T-helper 2 cell treated with Interferon-gamma antibody and Interleukin-4, amounts not matched to agents 5 μg/mL and 100 μg/mL, for 36 hours (primary cell): ENCODE measurements around the gene FAM236B.
"Not testable (repeated sequence)": the region's sequence is repeated elsewhere in the genome, so short reads cannot be mapped to it uniquely, and the experiment has no call there.

ENCODE experiments used
- DNase-seq: peaks from one replicate; pipeline ENCODE4 v3.0.0; 2021; ENCODE audit warnings: low spot score
- H3K27ac Mint-ChIP-seq: one replicate; pipeline ENCODE4 v1.8.0; 2021; ENCODE audit warnings: mild to moderate bottlenecking, mixed read lengths
- H3K27me3 Mint-ChIP-seq: one replicate; pipeline ENCODE4 v1.8.0; 2021; ENCODE audit warnings: low read depth, mixed read lengths
- H3K36me3 Mint-ChIP-seq: one replicate; pipeline ENCODE4 v1.8.0; 2021; ENCODE audit warnings: low read depth, mixed read lengths
- H3K4me1 Mint-ChIP-seq: one replicate; pipeline ENCODE4 v1.8.0; 2021; ENCODE audit warnings: low read depth, mixed read lengths
- H3K4me3 Mint-ChIP-seq: one replicate; pipeline ENCODE4 v1.8.0; 2022; ENCODE audit warnings: mild to moderate bottlenecking, moderate library complexity, mixed read lengths
- H3K9me3 Mint-ChIP-seq: one replicate; pipeline ENCODE4 v1.8.0; 2021; ENCODE audit warnings: mixed read lengths

Gene FAM236B

DNA sequence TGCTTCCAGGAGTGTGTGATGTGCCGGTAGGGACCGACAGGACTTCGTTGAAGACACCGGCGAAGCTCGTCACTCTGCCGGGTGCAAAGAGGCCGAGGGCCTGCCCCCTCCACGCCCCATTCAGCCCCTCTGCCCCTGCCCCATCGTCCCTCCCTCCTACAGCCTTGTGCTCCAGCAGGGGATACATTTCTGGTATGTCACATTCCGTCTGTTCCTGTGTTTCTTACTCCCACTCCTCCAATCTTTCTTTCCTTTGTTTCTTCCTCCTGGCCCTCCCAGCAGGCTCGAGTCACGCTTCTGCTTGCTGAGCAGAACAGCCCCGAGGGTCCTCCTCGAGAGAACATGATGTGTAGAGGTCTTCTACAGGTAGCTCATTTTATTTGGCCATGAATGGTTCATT lies at the start of gene FAM236B:
FAM236B (minus strand) TSS at position 101 of the 400 bp plus-strand sequence; CDS start at position 1, 100 bp downstream.
- not testable (repeated sequence) for H3K36me3 Mint-ChIP-seq, H3K4me3 Mint-ChIP-seq, H3K4me1 Mint-ChIP-seq

DNA sequence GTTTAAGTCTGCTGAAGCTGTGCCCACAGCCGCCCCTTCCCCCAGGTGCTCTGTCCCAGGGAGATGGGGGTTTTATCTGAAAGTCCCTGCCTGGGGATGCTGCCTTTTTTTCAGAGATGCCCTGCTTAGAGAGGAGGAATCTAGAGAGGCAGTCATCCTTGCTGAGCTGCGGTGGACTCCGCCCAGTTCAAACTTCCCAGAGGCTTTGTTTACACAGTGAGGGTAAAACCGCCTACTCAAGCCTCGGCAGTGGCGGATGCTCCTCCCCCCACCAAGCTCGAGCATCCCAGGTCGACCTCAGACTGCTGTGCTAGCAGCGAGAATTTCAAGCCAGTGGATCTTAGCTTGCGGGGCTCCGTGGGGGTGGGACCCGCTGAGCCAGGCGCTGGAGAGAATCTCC lies 48.2 kb upstream of the FAM236B start:
- not testable (repeated sequence) for H3K36me3 Mint-ChIP-seq, H3K9me3 Mint-ChIP-seq, H3K4me3 Mint-ChIP-seq, H3K27ac Mint-ChIP-seq, H3K4me1 Mint-ChIP-seq, DNase-seq, H3K27me3 Mint-ChIP-seq

More for the DNA sequence above, at the start of gene FAM236B:
- not testable (repeated sequence) for H3K27ac Mint-ChIP-seq, H3K9me3 Mint-ChIP-seq, DNase-seq, H3K27me3 Mint-ChIP-seq

DNA sequence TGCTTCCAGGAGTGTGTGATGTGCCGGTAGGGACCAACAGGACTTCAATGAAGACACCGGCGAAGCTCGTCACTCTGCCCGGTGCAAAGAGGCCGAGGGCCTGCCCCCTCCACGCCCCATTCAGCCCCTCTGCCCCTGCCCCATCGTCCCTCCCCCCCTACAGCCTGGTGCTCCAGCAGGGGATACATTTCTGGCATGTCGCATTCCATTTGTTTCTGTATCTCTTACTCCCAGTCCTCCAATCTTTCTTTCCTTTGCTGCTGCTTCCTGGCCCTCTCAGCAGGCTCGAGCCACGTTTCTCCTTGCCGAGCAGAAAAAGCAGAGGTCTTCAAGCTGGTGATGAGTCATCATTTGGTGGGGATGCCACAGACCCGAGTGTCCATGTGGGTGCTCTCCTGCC lies 25.6 kb upstream of the FAM236B start, which contains the start of gene FAM236D:
FAM236D (minus strand) TSS at position 101 of the 400 bp plus-strand sequence; CDS start at position 1, 100 bp downstream.
- H3K36me3 Mint-ChIP-seq, H3K9me3 Mint-ChIP-seq, H3K27me3 Mint-ChIP-seq, DNase-seq, H3K4me3 Mint-ChIP-seq, H3K27ac Mint-ChIP-seq, H3K4me1 Mint-ChIP-seq: not testable (repeated sequence)

DNA sequence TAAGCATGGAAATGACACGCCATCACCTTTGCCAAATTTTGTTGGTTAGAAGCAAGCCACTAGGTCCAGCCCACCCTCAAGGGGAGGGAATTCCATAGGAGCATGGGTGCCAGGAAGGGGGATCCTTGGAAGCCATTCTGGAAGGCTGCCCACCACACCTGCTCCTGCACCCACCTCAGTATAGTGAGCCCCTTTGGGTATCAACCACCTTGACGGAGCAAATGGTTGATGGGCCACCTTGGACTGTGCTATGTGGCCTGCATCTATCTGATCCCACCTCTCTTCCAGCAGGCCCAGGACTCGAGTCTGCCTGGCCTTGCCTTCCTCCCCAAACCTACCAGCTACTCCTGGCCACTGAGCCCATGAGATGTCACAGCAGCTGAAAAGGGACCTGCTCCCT lies 7.9 kb upstream of the FAM236B start:
- not testable (repeated sequence) for H3K4me1 Mint-ChIP-seq, H3K4me3 Mint-ChIP-seq, H3K9me3 Mint-ChIP-seq, H3K27me3 Mint-ChIP-seq, H3K27ac Mint-ChIP-seq, DNase-seq, H3K36me3 Mint-ChIP-seq

DNA sequence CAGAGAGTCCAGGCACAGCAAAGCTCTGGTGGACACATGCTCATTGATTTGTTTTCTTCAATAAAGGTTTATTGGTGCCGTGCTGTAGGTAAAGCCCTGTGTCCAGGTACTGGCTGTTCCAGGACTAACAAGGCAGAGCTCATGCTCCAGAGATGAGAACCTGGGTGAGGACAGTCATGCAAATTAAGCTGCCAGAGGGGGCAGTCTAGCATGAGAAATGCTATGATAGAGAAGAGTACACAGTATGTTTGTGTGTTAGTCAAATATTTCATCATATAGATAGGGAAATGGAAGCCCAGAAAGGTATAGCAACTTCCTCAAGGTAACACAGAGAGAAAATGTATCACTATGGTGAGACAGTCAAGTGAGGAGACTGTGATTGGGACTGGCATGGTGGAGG lies 5.7 kb upstream of the FAM236B start:
- not testable (repeated sequence) for H3K27me3 Mint-ChIP-seq, DNase-seq, H3K4me3 Mint-ChIP-seq, H3K27ac Mint-ChIP-seq, H3K9me3 Mint-ChIP-seq, H3K4me1 Mint-ChIP-seq, H3K36me3 Mint-ChIP-seq

DNA sequence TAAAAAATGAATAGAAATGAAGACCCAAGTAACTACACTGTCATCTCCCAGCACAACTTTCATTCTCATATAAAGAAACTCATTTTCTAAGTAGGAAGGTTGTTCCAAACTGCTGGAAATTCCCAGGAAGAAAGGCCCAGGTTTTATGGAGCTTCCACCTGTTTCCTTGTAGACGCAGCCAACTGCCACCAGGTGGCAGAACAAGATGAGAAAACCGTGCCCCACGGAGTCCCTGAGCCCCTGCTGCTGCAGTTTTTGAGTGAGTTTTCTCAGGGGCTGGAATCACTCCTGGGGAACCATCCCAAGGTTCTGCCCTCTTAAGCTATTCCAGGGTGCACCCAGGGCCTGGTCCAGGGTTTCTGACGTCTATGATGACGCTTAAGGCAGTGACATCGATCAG lies 1.5 kb upstream of the FAM236B start:
- H3K9me3 Mint-ChIP-seq, DNase-seq, H3K36me3 Mint-ChIP-seq, H3K4me3 Mint-ChIP-seq, H3K4me1 Mint-ChIP-seq, H3K27me3 Mint-ChIP-seq, H3K27ac Mint-ChIP-seq: not testable (repeated sequence)

DNA sequence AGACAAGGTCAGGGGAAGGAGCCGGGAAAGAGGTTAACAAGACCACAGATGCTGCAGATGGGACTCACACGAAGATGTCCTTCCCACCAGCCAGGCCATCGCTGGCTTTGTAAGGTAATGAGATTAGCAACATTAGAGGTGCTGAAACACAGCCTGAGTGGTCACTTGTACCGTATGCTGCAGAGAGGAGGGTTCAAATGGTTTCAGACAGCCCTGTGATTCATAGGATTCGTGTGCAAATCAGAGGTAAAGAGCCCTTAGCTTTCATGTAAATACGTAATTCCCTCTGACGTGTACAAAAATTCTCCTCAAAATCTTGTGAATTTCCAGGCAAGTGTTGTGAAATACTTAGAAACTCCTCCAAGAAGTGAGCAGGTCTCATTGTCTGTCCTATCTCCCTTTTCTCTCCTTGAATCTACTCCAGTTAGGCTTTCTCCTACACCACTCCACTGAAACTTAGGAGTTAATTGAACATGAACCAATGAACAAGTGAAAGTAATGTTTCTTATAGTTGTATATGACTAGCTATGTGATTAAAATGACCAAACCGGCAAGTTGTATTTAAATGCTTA lies 991 bp upstream of the FAM236B start:
- not testable (repeated sequence) for H3K9me3 Mint-ChIP-seq, DNase-seq, H3K4me3 Mint-ChIP-seq, H3K36me3 Mint-ChIP-seq, H3K27me3 Mint-ChIP-seq, H3K4me1 Mint-ChIP-seq, H3K27ac Mint-ChIP-seq

DNA sequence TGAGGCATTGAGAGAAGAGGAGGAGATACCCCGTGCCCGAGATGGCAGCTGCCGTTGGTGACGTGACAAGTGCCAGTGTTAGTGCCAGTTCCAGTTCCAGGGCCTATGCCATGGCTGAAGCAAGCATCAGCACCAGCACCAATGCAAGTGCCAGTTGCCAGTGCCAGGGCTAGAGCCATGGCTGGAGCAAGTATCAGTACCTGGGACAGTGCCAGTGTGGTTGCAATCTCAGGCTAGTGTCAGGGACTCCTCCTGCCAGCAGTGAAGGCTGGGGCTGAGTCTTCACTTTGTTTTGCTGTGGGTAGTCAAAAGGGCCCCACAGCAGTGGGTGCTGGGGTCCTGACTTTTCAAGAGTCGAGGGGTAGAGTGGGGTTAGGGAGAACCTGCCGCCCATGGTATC lies 4.3 kb downstream of the FAM236B start:
- H3K36me3 Mint-ChIP-seq, H3K9me3 Mint-ChIP-seq: not testable (repeated sequence)

DNA sequence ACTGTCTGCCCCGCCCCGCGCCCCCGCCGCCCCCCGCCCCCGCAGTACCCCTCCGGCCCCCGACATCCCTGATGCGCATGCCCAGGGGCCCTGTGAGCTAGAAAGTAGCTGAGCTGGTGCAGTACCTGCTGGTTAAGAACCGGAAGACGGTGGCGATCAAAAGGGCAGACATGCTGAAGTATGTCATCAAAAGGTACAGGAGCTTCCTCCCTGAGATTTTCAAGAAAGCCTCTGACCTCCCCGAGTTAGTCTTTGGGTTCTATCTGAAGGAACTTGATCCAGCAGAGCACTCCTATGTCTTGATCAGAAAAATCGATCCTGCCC lies 5.0 kb downstream of the FAM236B start:
- DNase-seq, H3K36me3 Mint-ChIP-seq, H3K4me1 Mint-ChIP-seq, H3K4me3 Mint-ChIP-seq, H3K27ac Mint-ChIP-seq, H3K27me3 Mint-ChIP-seq, H3K9me3 Mint-ChIP-seq: not testable (repeated sequence)

More for the DNA sequence above, 4.3 kb downstream of the FAM236B start:
- H3K27ac Mint-ChIP-seq, H3K4me3 Mint-ChIP-seq, H3K27me3 Mint-ChIP-seq, DNase-seq, H3K4me1 Mint-ChIP-seq: not testable (repeated sequence)

DNA sequence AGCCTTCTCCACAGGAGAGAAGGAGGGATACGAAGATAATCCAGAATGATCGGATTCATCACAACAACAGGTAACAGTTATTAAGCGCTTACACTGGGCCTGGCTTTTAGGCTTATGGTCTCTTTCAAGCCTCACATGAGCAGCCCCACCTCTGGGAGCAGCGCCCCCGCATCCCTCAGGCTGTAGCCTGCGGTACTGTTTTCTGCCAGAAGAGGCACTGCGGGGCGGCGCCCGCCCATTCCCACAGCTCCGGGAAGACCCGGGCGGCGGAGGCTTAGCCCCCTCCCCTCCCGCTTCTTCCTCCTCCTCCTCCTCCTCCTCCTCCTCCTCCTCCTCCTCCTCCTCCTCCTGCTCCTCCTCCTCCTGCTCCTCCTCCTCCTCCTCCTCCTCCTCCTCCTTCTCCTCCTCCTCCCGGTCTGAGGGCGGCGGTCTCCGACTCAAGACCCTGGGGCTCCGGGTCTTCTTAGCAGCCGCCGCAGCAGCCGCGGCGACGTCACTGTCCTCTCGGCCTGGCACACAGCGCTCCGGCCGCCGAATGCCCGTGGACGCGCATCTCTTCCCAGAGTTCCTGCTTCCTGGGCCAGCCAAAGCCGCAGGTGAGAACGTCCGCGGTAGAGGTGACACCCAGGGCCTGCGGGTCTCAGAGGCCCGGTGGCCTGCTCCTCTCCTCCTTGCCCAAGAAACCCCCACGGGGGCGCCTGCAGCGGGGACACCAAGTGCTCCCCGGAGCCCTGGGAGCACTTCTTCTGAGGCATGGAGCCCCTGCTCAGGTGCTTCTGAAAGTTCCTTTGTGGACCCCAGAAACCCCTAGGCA lies 5.6 kb downstream of the FAM236B start, which contains the start of gene DMRTC1B:
DMRTC1B (plus strand) TSS at position 238 of the 814 bp plus-strand sequence. CDS start 68,246 bp downstream, outside the sequence.
- H3K27ac Mint-ChIP-seq, H3K36me3 Mint-ChIP-seq, H3K4me3 Mint-ChIP-seq: not testable (repeated sequence)

DNA sequence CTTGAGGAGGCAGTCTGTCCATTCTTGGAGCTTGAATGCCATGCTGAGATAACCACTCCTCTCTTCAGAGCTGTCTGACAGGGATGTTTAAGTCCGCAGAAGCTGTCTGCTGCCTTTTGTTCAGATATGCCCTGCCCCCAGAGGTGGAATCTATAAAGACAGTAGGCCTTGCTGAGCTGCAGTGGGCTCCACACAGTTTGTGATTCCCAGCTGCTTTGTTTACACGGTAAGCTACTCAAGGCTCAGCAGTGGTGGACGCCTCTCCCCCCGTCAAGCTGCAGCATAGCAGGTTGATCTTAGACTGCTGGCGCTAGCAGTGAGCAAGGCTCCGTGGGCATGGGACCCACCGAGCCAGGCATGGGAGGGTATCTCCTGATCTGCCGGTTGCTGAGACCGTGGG lies 22.0 kb downstream of the FAM236B start:
- not testable (repeated sequence) for H3K27me3 Mint-ChIP-seq, H3K27ac Mint-ChIP-seq, H3K4me1 Mint-ChIP-seq, DNase-seq, H3K36me3 Mint-ChIP-seq, H3K4me3 Mint-ChIP-seq, H3K9me3 Mint-ChIP-seq

More for the DNA sequence above, 5.6 kb downstream of the FAM236B start, which contains the start of gene DMRTC1B:
- H3K9me3 Mint-ChIP-seq, H3K4me1 Mint-ChIP-seq, H3K27me3 Mint-ChIP-seq, DNase-seq: not testable (repeated sequence)

DNA sequence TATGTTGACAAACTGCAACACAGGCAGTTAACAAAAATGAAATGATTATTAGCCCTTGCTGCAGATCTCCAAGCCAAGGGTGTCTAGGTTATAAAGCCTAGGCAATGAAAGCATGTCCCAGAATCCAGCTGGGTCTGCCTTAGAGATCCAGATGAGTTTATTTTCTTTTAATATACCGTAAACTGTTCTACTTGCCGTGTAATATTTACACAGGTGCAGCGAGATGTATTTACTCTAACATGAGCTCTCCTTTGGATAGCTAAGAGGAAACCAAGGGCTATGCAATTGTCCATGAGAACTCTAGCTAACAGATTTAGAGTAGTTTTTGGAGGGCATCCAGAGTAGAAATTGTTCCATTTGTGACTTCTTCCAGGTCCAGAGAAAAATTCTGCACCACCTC lies 33.9 kb downstream of the FAM236B start:
- not testable (repeated sequence) for H3K4me3 Mint-ChIP-seq, H3K36me3 Mint-ChIP-seq, DNase-seq, H3K27ac Mint-ChIP-seq, H3K4me1 Mint-ChIP-seq, H3K9me3 Mint-ChIP-seq, H3K27me3 Mint-ChIP-seq

DNA sequence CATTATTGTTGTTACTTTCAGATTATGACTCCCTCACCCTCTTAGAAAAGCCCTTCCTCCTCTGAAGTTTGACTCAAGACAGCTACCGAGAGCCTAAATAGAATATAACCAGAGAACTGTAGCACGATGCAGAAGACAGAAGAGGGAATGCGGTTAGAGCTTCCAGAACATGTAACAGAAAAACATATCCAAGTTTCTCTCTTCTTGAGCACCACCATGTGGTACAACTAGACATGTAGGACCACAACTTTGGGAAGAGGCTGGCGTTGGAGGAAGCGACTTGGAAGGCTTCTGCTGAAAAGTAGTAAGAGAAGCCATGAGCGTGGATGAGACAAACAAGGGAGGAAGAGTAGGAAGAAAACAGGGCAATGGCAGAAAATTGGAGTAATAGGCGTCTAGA lies 36.9 kb downstream of the FAM236B start:
- not testable (repeated sequence) for H3K27me3 Mint-ChIP-seq, H3K27ac Mint-ChIP-seq, DNase-seq, H3K4me1 Mint-ChIP-seq, H3K4me3 Mint-ChIP-seq, H3K36me3 Mint-ChIP-seq, H3K9me3 Mint-ChIP-seq

DNA sequence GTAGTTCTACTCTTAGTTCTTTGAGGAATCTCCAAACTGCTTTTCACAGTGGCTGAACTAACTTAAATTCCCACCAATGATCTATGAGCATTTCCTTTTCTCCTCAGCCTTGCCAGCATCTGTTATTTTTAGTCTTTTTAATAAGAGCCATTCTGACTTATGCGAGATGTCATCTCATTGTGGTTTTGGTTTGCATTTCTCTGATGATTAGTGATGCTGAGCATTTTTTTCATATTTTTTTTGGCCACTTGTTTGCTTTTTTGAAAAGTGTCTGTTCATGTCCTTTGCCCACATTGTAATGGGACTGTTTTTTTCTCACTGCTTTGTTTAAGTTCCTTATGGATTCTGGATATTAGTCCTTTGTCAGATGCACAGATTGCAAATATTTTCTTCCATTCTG lies 46.9 kb downstream of the FAM236B start:
- Mint-ChIP-seq H3K4me1 (no peaks in the 10 kb centered on the region), H3K27ac (no peak overlapping the region), H3K27me3 (peaks cover 21% of the 10 kb centered on the region), H3K9me3 (no peaks in the 10 kb centered on the region), H3K36me3 (no peaks in the 10 kb centered on the region), H3K4me3 (no peak overlapping the region)
- no peak for DNase-seq

DNA sequence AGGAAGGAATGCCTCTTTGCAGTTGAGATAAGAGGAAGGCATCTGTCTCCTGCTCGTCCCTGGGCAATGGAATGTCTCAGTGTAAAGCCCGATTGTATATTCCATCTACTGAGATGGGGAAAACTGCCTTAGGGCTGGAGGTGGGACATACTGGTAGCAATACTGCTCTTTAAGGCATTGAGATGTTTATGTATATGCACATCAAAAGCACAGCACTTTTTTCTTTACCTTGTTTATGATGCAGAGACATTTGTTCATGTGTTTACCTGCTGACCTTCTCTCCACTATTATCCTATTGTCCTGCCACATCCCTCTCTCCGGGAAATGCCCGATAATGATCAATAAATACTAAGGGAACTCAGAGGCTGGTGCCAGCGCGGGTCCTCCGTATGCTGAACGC lies 48.8 kb downstream of the FAM236B start:
- H3K4me1 Mint-ChIP-seq, H3K36me3 Mint-ChIP-seq: not testable (repeated sequence)
- H3K27me3 Mint-ChIP-seq, result peaks cover 21% of the 10 kb centered on the region

More for the DNA sequence above, 48.8 kb downstream of the FAM236B start:
- not testable (repeated sequence) for H3K4me3 Mint-ChIP-seq, DNase-seq, H3K9me3 Mint-ChIP-seq, H3K27ac Mint-ChIP-seq
